IMR-90 (cell line): ENCODE results near the gene FBXO41. TPM values are rescaled to one million over a fixed set of nuclear protein-coding genes. Genes with fewer than 3 reads are reported as not detected.

ENCODE experiments used
- ATAC-seq: fragments of 200-7000 bp; cut with Tn5 transposase; 2 replicates; pipeline ENCODE4 v1.9.1; 2020; ENCODE audit warnings: low read depth, mild to moderate bottlenecking, moderate library complexity
- BruUV-seq: library from RNA; stranded (reverse); fragments of 400-500 nt; replicated peaks from 2 replicates; lab custom pipeline; 2021; lab: Mats Ljungman, UMichigan
- CTCF ChIA-PET: fragments of 300-600 bp; formaldehyde crosslinking; extraction: SDS; loops from one replicate; lab custom pipeline; 2021; ENCODE audit warnings: antibody characterized with exemption; lab: Yijun Ruan, JAX
- POLR2A ChIA-PET: fragments of 300-600 bp; sonication (Branson Sonifier 250); formaldehyde crosslinking; loops from one replicate; lab custom pipeline; 2022; ENCODE audit warnings: antibody characterized with exemption; ENCODE audit not compliant: unreplicated experiment; lab: Charles Lee
- DNase-seq: peaks from one replicate; pipeline ENCODE4 v3.0.0; 2013
- H2AFZ ChIP-seq: replicated peaks from 2 replicates; pipeline ENCODE3; 2013; ENCODE audit warnings: low read length, mild to moderate bottlenecking; ENCODE audit not compliant: poor library complexity
- H2AK5ac ChIP-seq: 2 replicates; pipeline ENCODE4 v1.6.1; 2013; ENCODE audit warnings: low read depth, low read length, inconsistent platforms
- H2AK9ac ChIP-seq: replicated peaks from 2 replicates; pipeline ENCODE3; 2013; ENCODE audit warnings: mild to moderate bottlenecking, low read depth, low read length, moderate library complexity; ENCODE audit not compliant: poor library complexity
- H2BK120ac ChIP-seq: 2 replicates; pipeline ENCODE4 v1.6.1; 2013; ENCODE audit warnings: low read depth, low read length, inconsistent platforms
- H2BK15ac ChIP-seq: 3 replicates; pipeline ENCODE4 v1.6.1; 2013; ENCODE audit warnings: low read depth, low read length, inconsistent platforms
- H2BK20ac ChIP-seq: 2 replicates; pipeline ENCODE4 v1.6.1; 2013; ENCODE audit warnings: low read depth, mild to moderate bottlenecking, inconsistent platforms, low read length, moderate library complexity
- H2BK5ac ChIP-seq: 2 replicates; pipeline ENCODE4 v1.6.1; 2013; ENCODE audit warnings: mild to moderate bottlenecking, low read depth, low read length, inconsistent platforms; ENCODE audit not compliant: poor library complexity, severe bottlenecking
- H3K14ac ChIP-seq: replicated peaks from 2 replicates; pipeline ENCODE4 v1.6.1; 2013; ENCODE audit warnings: low read depth, low read length, inconsistent platforms
- H3K18ac ChIP-seq: 2 replicates; pipeline ENCODE4 v1.6.1; 2013; ENCODE audit warnings: low read depth, low read length, control low read depth
- H3K23ac ChIP-seq: 2 replicates; pipeline ENCODE4 v1.6.1; 2013; ENCODE audit warnings: low read depth, low read length, inconsistent platforms
- H3K27ac ChIP-seq: 2 replicates; pipeline ENCODE4 v1.5.1; 2013; ENCODE audit warnings: mild to moderate bottlenecking, control low read depth, low read length; ENCODE audit not compliant: insufficient read depth
- H3K27me3 ChIP-seq: 2 replicates; pipeline ENCODE4 v1.6.1; 2013; ENCODE audit warnings: low read length; ENCODE audit not compliant: control insufficient read depth, insufficient read depth
- H3K36me3 ChIP-seq: 2 replicates; pipeline ENCODE4 v1.6.1; 2013; ENCODE audit warnings: low read length, mixed read lengths; ENCODE audit not compliant: control insufficient read depth, insufficient read depth
- H3K4ac ChIP-seq: 2 replicates; pipeline ENCODE4 v1.6.1; 2013; ENCODE audit warnings: low read depth, low read length, inconsistent platforms
- H3K4me1 ChIP-seq: 2 replicates; pipeline ENCODE4 v1.6.1; 2013; ENCODE audit warnings: low read length, mixed read lengths; ENCODE audit not compliant: control insufficient read depth, insufficient read depth
- H3K4me2 ChIP-seq: 2 replicates; pipeline ENCODE4 v1.6.1; 2013; ENCODE audit warnings: low read depth, mild to moderate bottlenecking, control low read depth, low read length, moderate library complexity
- H3K4me3 ChIP-seq: 2 replicates; pipeline ENCODE4 v1.5.1; 2013; ENCODE audit warnings: low read depth, mild to moderate bottlenecking, control low read depth, low read length, moderate library complexity; ENCODE audit not compliant: insufficient read depth
- H3K56ac ChIP-seq: 2 replicates; pipeline ENCODE4 v1.6.1; 2013; ENCODE audit warnings: low read length, inconsistent platforms; ENCODE audit not compliant: insufficient read depth; ENCODE audit errors: extremely low read depth
- H3K79me1 ChIP-seq, 2 experiments: 2 replicates each; pipeline ENCODE4 v1.6.1; 2013; ENCODE audit warnings: low read length in 2 of 2, inconsistent platforms in 1 of 2, low read depth in 1 of 2
- H3K9ac ChIP-seq: 2 replicates; pipeline ENCODE4 v1.6.1; 2013; ENCODE audit warnings: low read depth, low read length, control low read depth
- H3K9me1 ChIP-seq: 2 replicates; pipeline ENCODE4 v1.6.1; 2013; ENCODE audit warnings: low read length, inconsistent platforms; ENCODE audit not compliant: insufficient read depth
- H3K9me3 ChIP-seq: 2 replicates; pipeline ENCODE4 v1.6.1; 2013; ENCODE audit warnings: low read length; ENCODE audit not compliant: control insufficient read depth, insufficient read depth
- H4K20me1 ChIP-seq: 2 replicates; pipeline ENCODE4 v1.6.1; 2013; ENCODE audit warnings: low read length, inconsistent platforms; ENCODE audit not compliant: insufficient read depth
- H4K5ac ChIP-seq: 2 replicates; pipeline ENCODE4 v1.6.1; 2013; ENCODE audit warnings: mild to moderate bottlenecking, low read depth, low read length, control low read depth
- H4K8ac ChIP-seq, 2 experiments: 2 replicates each; pipeline ENCODE4 v1.6.1; 2013; ENCODE audit warnings: low read depth in 2 of 2, low read length in 2 of 2, control low read depth in 1 of 2, inconsistent platforms in 1 of 2
- H4K91ac ChIP-seq: 2 replicates; pipeline ENCODE4 v1.6.1; 2013; ENCODE audit warnings: low read depth, low read length, inconsistent platforms; ENCODE audit not compliant: insufficient read depth
- BHLHE40 ChIP-seq: fragments of 150-350 bp; IDR thresholded peaks from 2 replicates; pipeline ENCODE4 v1.6.1; 2016; ENCODE audit warnings: mild to moderate bottlenecking, low read depth, low read length
- CEBPB ChIP-seq: IDR thresholded peaks from 2 replicates; pipeline ENCODE4 v1.6.1; 2012; ENCODE audit warnings: low read depth, low read length, improper control_type of control experiment
- CTCF ChIP-seq: conservative IDR thresholded peaks from 2 replicates; pipeline ENCODE4 v1.5.1; 2012; ENCODE audit warnings: mild to moderate bottlenecking, low read depth, low read length, improper control_type of control experiment
- ELK1 ChIP-seq: fragments of 150-350 bp; IDR thresholded peaks from 2 replicates; pipeline ENCODE4 v1.6.1; 2016; ENCODE audit warnings: low read depth, mild to moderate bottlenecking, low read length, moderate library complexity, borderline replicate concordance
- NFE2L2 ChIP-seq: fragments of 150-350 bp; IDR thresholded peaks from 2 replicates; pipeline ENCODE4 v1.6.1; 2016; ENCODE audit warnings: low read depth, mild to moderate bottlenecking, low read length
- POLR2A ChIP-seq: IDR thresholded peaks from 2 replicates; pipeline ENCODE4 v1.6.1; 2012; ENCODE audit warnings: mild to moderate bottlenecking, low read depth, low read length
- RCOR1 ChIP-seq: IDR thresholded peaks from 2 replicates; pipeline ENCODE4 v1.6.1; 2012; ENCODE audit warnings: mild to moderate bottlenecking, low read length, improper control_type of control experiment; ENCODE audit not compliant: insufficient replicate concordance
- RFX5 ChIP-seq: IDR thresholded peaks from 2 replicates; pipeline ENCODE4 v1.8.0; 2012; ENCODE audit warnings: low read depth, mild to moderate bottlenecking, low read length, moderate library complexity
- SMC3 ChIP-seq: fragments of 150-350 bp; IDR thresholded peaks from 2 replicates; pipeline ENCODE4 v1.6.1; 2016; ENCODE audit warnings: low read depth, mild to moderate bottlenecking, antibody characterized with exemption, low read length, moderate library complexity
- WGBS, 2 experiments: methylation state at CpG; one replicate each; pipeline versions ENCODE4 v1.1.5 to v1.1.7; 2013; ENCODE audit warnings: missing lambda C conversion rate in 2 of 2; ENCODE audit not compliant: insufficient read length in 1 of 2; ENCODE audit errors: extremely low coverage in 2 of 2; 5-methylcytosine and 5-hydroxymethylcytosine counted together
- dilution Hi-C: fragments of 300-500 bp; cut with HindIII; formaldehyde crosslinking; loops from one replicate; pipeline ENCODE4 v1.14.3; 2018; ENCODE audit warnings: low sequenced_read_pairs; ENCODE audit not compliant: unreplicated experiment
- in situ Hi-C: fragments of 300-500 bp; cut with MboI; formaldehyde crosslinking; loops from 3 replicates; pipeline ENCODE4 v1.14.3; 2019; ENCODE audit warnings: low sequenced_read_pairs, inconsistent platforms, mixed read lengths
- intact Hi-C: fragments of 100-400 bp; cut with micrococcal nuclease; formaldehyde crosslinking; loops from 2 replicates; pipeline ENCODE4 v1.10.0; 2022
- polyA plus RNA-seq, 3 experiments: library from polyadenylated mRNA; depleted of rRNA; stranded (reverse); fragments of >200 nt; gene quantifications; 2 replicates each; pipeline ENCODE4 v1.2.3, GENCODE V29; 2012; ENCODE audit warnings: low replicate concordance in 1 of 3
- total RNA-seq: library from RNA; depleted of rRNA; stranded (reverse); fragments of >200 nt; gene quantifications from 2 replicates; pipeline ENCODE4 v1.2.3, GENCODE V29; 2012

Gene FBXO41
- total and polyA plus RNA-seq, 2 of the 4 experiments (the other 2 are of a cell fraction), result 0.54 to 3.7 TPM

- intact Hi-C loops (no loop called here), dilution Hi-C loops (no loop called here), in situ Hi-C loops (no loop called here)
- Histone ChIP-seq H2BK120ac (no peak overlapping the region), H2BK20ac (no peak overlapping the region), H2AK5ac (no peak overlapping the region), H2BK5ac (no peak overlapping the region), H3K9ac (peak overlapping the region; percentile 86), H3K36me3 (peaks cover 9% of the 10 kb centered on the region), H3K9me3 (no peaks in the 10 kb centered on the region), H4K5ac (no peak overlapping the region), H3K9me1 (peaks cover 14% of the 10 kb centered on the region), H2AFZ (no peak overlapping the region), H3K18ac (no peak overlapping the region), H2BK15ac (no peak overlapping the region), H4K91ac (no peak overlapping the region), H3K14ac (peak overlapping the region; percentile 88; the same call in 1 of the 2 replicates), H3K79me1 (peaks cover 14 to 63% of the 10 kb centered on the region in 2 experiments), H3K4me1 (peaks cover 7% of the 10 kb centered on the region), H2AK9ac (peak overlapping the region; percentile 88), H4K8ac (no peak overlapping the region), H3K27me3 (no peaks in the 10 kb centered on the region), H3K4ac (peak overlapping the region; percentile 85; the same call in 1 of the 2 replicates), H4K20me1 (peaks cover 63% of the 10 kb centered on the region), H3K4me3 (peak overlapping the region; percentile 83), H3K4me2 (peak overlapping the region; percentile 89), H3K56ac (no peak overlapping the region; the same call in 1 of the 2 replicates), H3K23ac (peak overlapping the region; percentile 87), H3K27ac (peak overlapping the region; percentile 83; the same call in 1 of the 2 replicates)
- BruUV-seq, result TSS peak; percentile 41
- ATAC-seq, result no peak
- POLR2A ChIA-PET, result no interaction called here
- CTCF ChIA-PET, result interaction anchor here (0.9 to 1.3 kb wide), 2 partner anchors 9 to 11 kb away, joined by 3 to 6 read pairs; no protein-coding TSS in a partner anchor
- WGBS, 2 experiments, result 87% methylated on average over 3 of the region's 11 CpGs; no CpG with 5 or more reads in 1 of the 2 experiments
- TF ChIP-seq CTCF, result no peak
- TF ChIP-seq POLR2A, result no peak
- no peak for TF ChIP-seq RCOR1
- TF ChIP-seq NFE2L2, result no peak
- no peak for TF ChIP-seq SMC3
- no peak for TF ChIP-seq CEBPB
- TF ChIP-seq RFX5, result no peak
- no peak for TF ChIP-seq ELK1
- no peak for TF ChIP-seq BHLHE40
- DNase-seq, result no peak
These were observed 48.8 kb downstream of the FBXO41 start for GRCh38 chr2:73235315-73236028.
